NB4 (cell line): Measurements from ENCODE around the gene NMB.

ENCODE experiments used
- CTCF ChIP-seq: IDR thresholded peaks from one replicate; pipeline ENCODE4 v1.5.1; 2012; ENCODE audit warnings: low read depth, low read length
- MAX ChIP-seq: IDR thresholded peaks from 2 replicates; pipeline ENCODE4 v1.6.1; 2011; ENCODE audit warnings: low read depth, low read length
- MYC ChIP-seq: IDR thresholded peaks from 2 replicates; pipeline ENCODE4 v1.6.1; 2011; ENCODE audit warnings: low read depth, low read length
- POLR2A ChIP-seq: IDR thresholded peaks from 2 replicates; pipeline ENCODE4 v1.6.1; 2011; ENCODE audit warnings: mild to moderate bottlenecking; ENCODE audit not compliant: insufficient read length; ENCODE audit errors: extremely low read depth

GRCh38 chr15:84649706-84650105, 8.3 kb downstream of the NMB start:
- TF ChIP-seq CTCF (no peak), MAX (no peak), POLR2A (no peak), MYC (no peak)
